Measurements from ENCODE around the gene GAS7. TPM values are rescaled to one million over a fixed set of nuclear protein-coding genes. Genes with fewer than 3 reads are reported as not detected.

The GAS7 gene
- polyA plus RNA-seq, 1 donor (not counting 4 experiments of a cell fraction or from before 2014, with no cell fraction given) = 0.10 TPM

- H3K9me3 ChIP-seq (ENCODE audit: control insufficient read depth, low read depth, low read length) = peaks cover 2% of the 10 kb centered on the region
- H3K4me3 ChIP-seq (ENCODE audit: control insufficient read depth in 2 of 3, extremely low read depth in 1 of 3, insufficient read depth in 2 of 3, low read depth in 1 of 3, low read length in 3 of 3) = no peak overlapping the region
- TF ChIP-seq, protein P1, sequence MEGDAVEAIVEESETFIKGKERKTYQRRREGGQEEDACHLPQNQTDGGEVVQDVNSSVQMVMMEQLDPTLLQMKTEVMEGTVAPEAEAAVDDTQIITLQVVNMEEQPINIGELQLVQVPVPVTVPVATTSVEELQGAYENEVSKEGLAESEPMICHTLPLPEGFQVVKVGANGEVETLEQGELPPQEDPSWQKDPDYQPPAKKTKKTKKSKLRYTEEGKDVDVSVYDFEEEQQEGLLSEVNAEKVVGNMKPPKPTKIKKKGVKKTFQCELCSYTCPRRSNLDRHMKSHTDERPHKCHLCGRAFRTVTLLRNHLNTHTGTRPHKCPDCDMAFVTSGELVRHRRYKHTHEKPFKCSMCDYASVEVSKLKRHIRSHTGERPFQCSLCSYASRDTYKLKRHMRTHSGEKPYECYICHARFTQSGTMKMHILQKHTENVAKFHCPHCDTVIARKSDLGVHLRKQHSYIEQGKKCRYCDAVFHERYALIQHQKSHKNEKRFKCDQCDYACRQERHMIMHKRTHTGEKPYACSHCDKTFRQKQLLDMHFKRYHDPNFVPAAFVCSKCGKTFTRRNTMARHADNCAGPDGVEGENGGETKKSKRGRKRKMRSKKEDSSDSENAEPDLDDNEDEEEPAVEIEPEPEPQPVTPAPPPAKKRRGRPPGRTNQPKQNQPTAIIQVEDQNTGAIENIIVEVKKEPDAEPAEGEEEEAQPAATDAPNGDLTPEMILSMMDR (optimal IDR thresholded peaks at IDR 0.05 in 1 of 3, IDR thresholded peaks at IDR 0.05 in 1 of 3, conservative IDR thresholded peaks at IDR 0.05 in 1 of 3; ENCODE audit: extremely low read depth in 1 of 3, insufficient read depth in 2 of 3, low read length in 3 of 3) = no peak
- H3K79me2 ChIP-seq (ENCODE audit: control insufficient read depth, insufficient read depth, low read length) = no peaks in the 10 kb centered on the region
- FAIRE-seq (no peak), DNase-seq (ENCODE audit: low read depth, low spot score) (no peak)
- H3K9me1 ChIP-seq (ENCODE audit: control insufficient read depth, extremely low read depth, insufficient read depth, low read length) = no peaks in the 10 kb centered on the region
- no peak overlapping the region for H3K27ac ChIP-seq (ENCODE audit: control insufficient read depth, insufficient read depth, low read length)
- no peak overlapping the region for H2AFZ ChIP-seq (ENCODE audit: control insufficient read depth, low read length)
- H4K20me1 ChIP-seq (ENCODE audit: control insufficient read depth, extremely low read depth, insufficient read depth, low read length) = no peaks in the 10 kb centered on the region
- no peak overlapping the region for H3K9ac ChIP-seq (ENCODE audit: control insufficient read depth, extremely low read depth, insufficient read depth, low read length)
- H3K4me1 ChIP-seq (ENCODE audit: control insufficient read depth, extremely low read depth, insufficient read depth, low read length) = no peaks in the 10 kb centered on the region
- no peaks in the 10 kb centered on the region for H3K36me3 ChIP-seq (ENCODE audit: control insufficient read depth in 2 of 2, extremely low read depth in 1 of 2, insufficient read depth in 2 of 2, low read length in 2 of 2)
- H3K4me2 ChIP-seq (ENCODE audit: control insufficient read depth, extremely low read depth, insufficient read depth, low read depth, low read length) = no peak overlapping the region
- H3K27me3 ChIP-seq (ENCODE audit: control insufficient read depth, extremely low read depth, insufficient read depth, low read length) = no peaks in the 10 kb centered on the region
- dilution Hi-C loops (cut with MboI; ENCODE audit: extremely low pct_ligation_motif_present, low sequenced_read_pairs) = no loop called here
Observed at GRCh38 chr17:9916108-9916507, 282.3 kb downstream of the GAS7 start.

DNA sequence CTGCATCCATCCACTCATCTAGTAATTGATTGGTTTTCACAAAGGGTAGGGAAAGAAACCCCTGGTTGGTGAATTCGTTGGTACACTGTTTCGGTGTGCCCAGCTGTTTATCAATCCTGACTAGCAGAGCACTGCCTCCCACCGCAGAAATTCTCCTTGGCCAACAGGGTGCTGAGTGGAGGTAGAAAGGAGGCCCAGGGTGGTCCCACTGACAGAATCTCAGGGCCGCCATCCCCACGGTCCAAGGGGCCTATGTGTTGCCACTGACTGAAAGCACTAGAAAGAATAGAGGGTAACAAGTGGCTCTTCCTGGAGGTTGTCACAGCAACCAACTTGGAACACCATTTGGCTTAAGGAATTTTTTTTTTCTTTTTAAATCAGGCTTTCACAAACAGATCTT is 284.9 kb downstream of the GAS7 start:
- dilution Hi-C loops (cut with MboI; ENCODE audit: extremely low pct_ligation_motif_present, low sequenced_read_pairs) = no loop called here
- Histone ChIP-seq H3K4me1 (ENCODE audit: control insufficient read depth, extremely low read depth, insufficient read depth, low read length) (no peaks in the 10 kb centered on the region), H3K36me3 (ENCODE audit: control insufficient read depth in 2 of 2, extremely low read depth in 1 of 2, insufficient read depth in 2 of 2, low read length in 2 of 2) (no peaks in the 10 kb centered on the region), H3K9me3 (ENCODE audit: control insufficient read depth, low read depth, low read length) (peaks cover 2% of the 10 kb centered on the region), H3K4me2 (ENCODE audit: control insufficient read depth, extremely low read depth, insufficient read depth, low read depth, low read length) (no peak overlapping the region), H3K27me3 (ENCODE audit: control insufficient read depth, extremely low read depth, insufficient read depth, low read length) (no peaks in the 10 kb centered on the region), H3K9ac (ENCODE audit: control insufficient read depth, extremely low read depth, insufficient read depth, low read length) (no peak overlapping the region), H4K20me1 (ENCODE audit: control insufficient read depth, extremely low read depth, insufficient read depth, low read length) (no peaks in the 10 kb centered on the region), H3K4me3 (ENCODE audit: control insufficient read depth in 2 of 3, extremely low read depth in 1 of 3, insufficient read depth in 2 of 3, low read depth in 1 of 3, low read length in 3 of 3) (no peak overlapping the region), H3K9me1 (ENCODE audit: control insufficient read depth, extremely low read depth, insufficient read depth, low read length) (no peaks in the 10 kb centered on the region), H3K79me2 (ENCODE audit: control insufficient read depth, insufficient read depth, low read length) (no peaks in the 10 kb centered on the region), H3K27ac (ENCODE audit: control insufficient read depth, insufficient read depth, low read length) (no peak overlapping the region), H2AFZ (ENCODE audit: control insufficient read depth, low read length) (no peak overlapping the region)
- FAIRE-seq (no peak), DNase-seq (ENCODE audit: low read depth, low spot score) (no peak)
- TF ChIP-seq, protein P1 (optimal IDR thresholded peaks at IDR 0.05 in 1 of 3, IDR thresholded peaks at IDR 0.05 in 1 of 3, conservative IDR thresholded peaks at IDR 0.05 in 1 of 3; ENCODE audit: extremely low read depth in 1 of 3, insufficient read depth in 2 of 3, low read length in 3 of 3) = no peak
- no peak for TF ChIP-seq EZH2 (IDR thresholded peaks at IDR 0.05; ENCODE audit: low read length)

All from keratinocyte (primary cell).